ENCODE measurements around the gene JUNB.

DNA sequence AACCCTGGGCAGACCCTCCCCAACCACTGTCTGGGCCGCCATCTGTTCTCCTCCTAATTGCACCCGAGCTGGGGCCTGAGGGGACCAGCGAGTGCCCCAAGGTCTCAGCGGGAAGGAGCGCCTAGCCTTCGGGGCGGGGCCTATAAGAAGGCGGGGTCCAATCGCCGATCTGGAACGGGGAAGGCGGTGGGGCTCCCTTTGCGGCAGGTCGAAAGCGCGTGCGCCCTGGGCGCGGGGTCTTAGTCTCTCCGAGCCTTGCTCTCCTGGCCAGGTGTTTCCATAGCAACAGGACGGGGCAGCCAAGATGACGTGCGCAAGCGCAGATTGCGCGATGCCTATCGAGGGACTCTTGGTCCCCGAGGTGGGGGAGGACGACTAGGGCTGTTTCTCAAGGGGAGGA, 49.8 kb downstream of the JUNB start:
- TF ChIP-seq CTCF (IDR thresholded peaks at IDR 0.05), result no peak
- TF ChIP-seq SIN3A (IDR thresholded peaks at IDR 0.05; ENCODE audit: borderline replicate concordance, insufficient read depth, low read depth, low read length), result no peak
- TF ChIP-seq POLR2AphosphoS5 (IDR thresholded peaks at IDR 0.05; ENCODE audit: low read depth, low read length), result no peak
- no peak for TF ChIP-seq TCF7L2 (IDR thresholded peaks at IDR 0.05; ENCODE audit: low read depth, low read length)
- TF ChIP-seq REST (IDR thresholded peaks at IDR 0.05; ENCODE audit: insufficient read depth in 1 of 2, low read depth in 2 of 2, low read length in 1 of 2), result no peak
